Measurements from ENCODE around the gene RASA4B.

GRCh38 chr7:102456327-102456726 lies 61.2 kb downstream of the RASA4B start:
- TF ChIP-seq, protein P1, sequence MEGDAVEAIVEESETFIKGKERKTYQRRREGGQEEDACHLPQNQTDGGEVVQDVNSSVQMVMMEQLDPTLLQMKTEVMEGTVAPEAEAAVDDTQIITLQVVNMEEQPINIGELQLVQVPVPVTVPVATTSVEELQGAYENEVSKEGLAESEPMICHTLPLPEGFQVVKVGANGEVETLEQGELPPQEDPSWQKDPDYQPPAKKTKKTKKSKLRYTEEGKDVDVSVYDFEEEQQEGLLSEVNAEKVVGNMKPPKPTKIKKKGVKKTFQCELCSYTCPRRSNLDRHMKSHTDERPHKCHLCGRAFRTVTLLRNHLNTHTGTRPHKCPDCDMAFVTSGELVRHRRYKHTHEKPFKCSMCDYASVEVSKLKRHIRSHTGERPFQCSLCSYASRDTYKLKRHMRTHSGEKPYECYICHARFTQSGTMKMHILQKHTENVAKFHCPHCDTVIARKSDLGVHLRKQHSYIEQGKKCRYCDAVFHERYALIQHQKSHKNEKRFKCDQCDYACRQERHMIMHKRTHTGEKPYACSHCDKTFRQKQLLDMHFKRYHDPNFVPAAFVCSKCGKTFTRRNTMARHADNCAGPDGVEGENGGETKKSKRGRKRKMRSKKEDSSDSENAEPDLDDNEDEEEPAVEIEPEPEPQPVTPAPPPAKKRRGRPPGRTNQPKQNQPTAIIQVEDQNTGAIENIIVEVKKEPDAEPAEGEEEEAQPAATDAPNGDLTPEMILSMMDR (IDR thresholded peaks at IDR 0.05; ENCODE audit: low read depth, low read length): no peak
- TF ChIP-seq POLR2A (IDR thresholded peaks at IDR 0.05; ENCODE audit: extremely low read depth, insufficient read length): no peak

Measured in NB4 (cell line).